Hepatocyte (in vitro differentiated cells): ENCODE measurements around the gene GAS2L3.

ENCODE experiments used
- CTCF ChIP-seq: fragments of 200-600 bp; sonication (generic); IDR thresholded peaks from 2 replicates; pipeline ENCODE4 v1.5.1; 2016; ENCODE audit warnings: antibody characterized with exemption, mild to moderate bottlenecking; ENCODE audit not compliant: poor library complexity
- EZH2 ChIP-seq: fragments of 200-600 bp; sonication (generic); IDR thresholded peaks from 2 replicates; pipeline ENCODE4 v1.6.1; 2016; ENCODE audit warnings: antibody characterized with exemption, mild to moderate bottlenecking, borderline replicate concordance
- EZH2phosphoT487 ChIP-seq: fragments of 200-600 bp; sonication (generic); IDR thresholded peaks from one replicate; pipeline ENCODE4 v1.6.1; 2018; ENCODE audit warnings: antibody characterized with exemption, mild to moderate bottlenecking, low read depth, moderate library complexity; ENCODE audit not compliant: unreplicated experiment, severe bottlenecking

- TF ChIP-seq CTCF (no peak), EZH2 (no peak), EZH2phosphoT487 (no peak)
Observed at GRCh38 chr12:100557357-100557756, 16.1 kb upstream of the GAS2L3 start.
